WTC11 (cell line): ENCODE results near the gene COA8. TPM values are rescaled to one million over a fixed set of nuclear protein-coding genes. Genes with fewer than 3 reads are reported as not detected.

Experiments used
- ATAC-seq: fragments of 200-7000 bp; cut with Tn5 transposase; 2 replicates; pipeline ENCODE4 v1.10.0; 2021; ENCODE audit warnings: mild to moderate bottlenecking, moderate library complexity
- CTCF ChIA-PET: fragments of 300-600 bp; sonication (Branson Sonifier 250); formaldehyde crosslinking; loops from one replicate; lab custom pipeline; 2021; ENCODE audit warnings: antibody characterized with exemption; lab: Charles Lee
- POLR2A ChIA-PET: fragments of 350-600 bp; sonication (Branson Sonifier 250); formaldehyde crosslinking; loops from one replicate; lab custom pipeline; 2021; ENCODE audit warnings: antibody characterized with exemption; lab: Charles Lee
- DNase-seq: peaks from one replicate; pipeline ENCODE4 v3.0.0; 2021; ENCODE audit warnings: low spot score
- H3K27ac Mint-ChIP-seq: 2 replicates; pipeline ENCODE4 v1.8.0; 2021; ENCODE audit warnings: mixed read lengths
- H3K27me3 Mint-ChIP-seq: 2 replicates; pipeline ENCODE4 v1.8.0; 2021; ENCODE audit warnings: low read depth, mild to moderate bottlenecking, moderate library complexity, mixed read lengths
- H3K36me3 Mint-ChIP-seq: 2 replicates; pipeline ENCODE4 v1.8.0; 2021; ENCODE audit warnings: mixed read lengths
- H3K4me1 Mint-ChIP-seq: 2 replicates; pipeline ENCODE4 v1.8.0; 2022; ENCODE audit warnings: mixed read lengths
- H3K4me3 Mint-ChIP-seq: 2 replicates; pipeline ENCODE4 v1.8.0; 2021; ENCODE audit warnings: mild to moderate bottlenecking, moderate library complexity, mixed read lengths
- H3K9me3 Mint-ChIP-seq: 2 replicates; pipeline ENCODE4 v1.8.0; 2021; ENCODE audit warnings: mixed read lengths
- ELF4 ChIP-seq: sonication (generic); formaldehyde crosslinking; IDR thresholded peaks from 2 replicates; pipeline ENCODE4 v1.8.1; 2022; ENCODE audit warnings: low read depth, mild to moderate bottlenecking, moderate library complexity, missing genetic modification reagents
- EMX1 ChIP-seq: fragments of 250-450 bp; sonication (Bioruptor Pico); IDR thresholded peaks from 2 replicates; pipeline ENCODE4 v1.8.0; 2021; ENCODE audit warnings: mild to moderate bottlenecking
- ERG ChIP-seq: fragments of 250-450 bp; sonication (Bioruptor Pico); IDR thresholded peaks from 2 replicates; pipeline ENCODE4 v1.8.0; 2021; ENCODE audit warnings: mild to moderate bottlenecking
- ETV6 ChIP-seq: sonication (generic); formaldehyde crosslinking; IDR thresholded peaks from 2 replicates; pipeline ENCODE4 v1.8.1; 2022; ENCODE audit warnings: mild to moderate bottlenecking, missing genetic modification reagents
- FOXP4 ChIP-seq: sonication (generic); formaldehyde crosslinking; IDR thresholded peaks from 2 replicates; pipeline ENCODE4 v1.8.0; 2022; ENCODE audit warnings: mild to moderate bottlenecking, missing genetic modification reagents
- NFYB ChIP-seq: sonication (generic); formaldehyde crosslinking; conservative IDR thresholded peaks from 2 replicates; pipeline ENCODE4 v1.8.0; 2022; ENCODE audit warnings: low read depth, missing genetic modification reagents
- SMAD4 ChIP-seq: sonication (generic); formaldehyde crosslinking; IDR thresholded peaks from 2 replicates; pipeline ENCODE4 v1.8.0; 2022; ENCODE audit warnings: mild to moderate bottlenecking, missing genetic modification reagents
- TP53 ChIP-seq: sonication (generic); formaldehyde crosslinking; IDR thresholded peaks from 2 replicates; pipeline ENCODE4 v1.8.1; 2023; ENCODE audit warnings: mild to moderate bottlenecking, missing genetic modification reagents
- USF1 ChIP-seq: sonication (generic); formaldehyde crosslinking; IDR thresholded peaks from 2 replicates; pipeline ENCODE4 v1.8.0; 2022; ENCODE audit warnings: mild to moderate bottlenecking, missing genetic modification reagents
- ZBTB43 ChIP-seq: sonication (generic); formaldehyde crosslinking; IDR thresholded peaks from 2 replicates; pipeline ENCODE4 v1.8.1; 2023; ENCODE audit warnings: mild to moderate bottlenecking, missing genetic modification reagents
- ZNF121 ChIP-seq: sonication (generic); formaldehyde crosslinking; IDR thresholded peaks from 2 replicates; pipeline ENCODE4 v1.8.0; 2023; ENCODE audit warnings: missing genetic modification reagents
- ZNF263 ChIP-seq: sonication (generic); formaldehyde crosslinking; IDR thresholded peaks from 2 replicates; pipeline ENCODE4 v1.8.1; 2022; ENCODE audit warnings: low read depth, mild to moderate bottlenecking, moderate library complexity, missing genetic modification reagents
- ZNF396 ChIP-seq: fragments of 250-450 bp; sonication (Bioruptor Pico); IDR thresholded peaks from 2 replicates; pipeline ENCODE4 v1.8.0; 2021; ENCODE audit warnings: mild to moderate bottlenecking, moderate library complexity, borderline replicate concordance
- ZSCAN18 ChIP-seq: fragments of 250-450 bp; sonication (Bioruptor Pico); IDR thresholded peaks from 2 replicates; pipeline ENCODE4 v2.1.2; 2022; ENCODE audit warnings: mild to moderate bottlenecking, moderate library complexity
- total RNA-seq: library from RNA; stranded (reverse); gene quantifications from 3 replicates; pipeline ENCODE4 v1.2.3, GENCODE V29; 2021
- TF ChIP-seq, protein P1 (sequence below): fragments of 200-600 bp; IDR thresholded peaks from 2 replicates; pipeline ENCODE4 v1.8.0; 2022; ENCODE audit warnings: antibody characterized with exemption
- TF ChIP-seq, protein P2 (sequence below): sonication (generic); formaldehyde crosslinking; IDR thresholded peaks from 2 replicates; pipeline ENCODE4 v1.8.1; 2022; ENCODE audit warnings: missing genetic modification reagents, borderline replicate concordance
- TF ChIP-seq, protein P3 (sequence below): sonication (generic); formaldehyde crosslinking; conservative IDR thresholded peaks from 2 replicates; pipeline ENCODE4 v1.8.1; 2022; ENCODE audit warnings: mild to moderate bottlenecking, missing genetic modification reagents
- TF ChIP-seq, protein P4 (sequence below): sonication (generic); formaldehyde crosslinking; IDR thresholded peaks from 2 replicates; pipeline ENCODE4 v1.8.1; 2022; ENCODE audit warnings: low read depth, missing genetic modification reagents, borderline replicate concordance
- TF ChIP-seq, protein P5 (sequence below): sonication (generic); formaldehyde crosslinking; IDR thresholded peaks from 2 replicates; pipeline ENCODE4 v1.8.1; 2022; ENCODE audit warnings: mild to moderate bottlenecking, missing genetic modification reagents, moderate library complexity, borderline replicate concordance

COA8 gene
- total RNA-seq, 1 experiment from 2014 or later = 36.4 TPM

- TF ChIP-seq, protein P1, sequence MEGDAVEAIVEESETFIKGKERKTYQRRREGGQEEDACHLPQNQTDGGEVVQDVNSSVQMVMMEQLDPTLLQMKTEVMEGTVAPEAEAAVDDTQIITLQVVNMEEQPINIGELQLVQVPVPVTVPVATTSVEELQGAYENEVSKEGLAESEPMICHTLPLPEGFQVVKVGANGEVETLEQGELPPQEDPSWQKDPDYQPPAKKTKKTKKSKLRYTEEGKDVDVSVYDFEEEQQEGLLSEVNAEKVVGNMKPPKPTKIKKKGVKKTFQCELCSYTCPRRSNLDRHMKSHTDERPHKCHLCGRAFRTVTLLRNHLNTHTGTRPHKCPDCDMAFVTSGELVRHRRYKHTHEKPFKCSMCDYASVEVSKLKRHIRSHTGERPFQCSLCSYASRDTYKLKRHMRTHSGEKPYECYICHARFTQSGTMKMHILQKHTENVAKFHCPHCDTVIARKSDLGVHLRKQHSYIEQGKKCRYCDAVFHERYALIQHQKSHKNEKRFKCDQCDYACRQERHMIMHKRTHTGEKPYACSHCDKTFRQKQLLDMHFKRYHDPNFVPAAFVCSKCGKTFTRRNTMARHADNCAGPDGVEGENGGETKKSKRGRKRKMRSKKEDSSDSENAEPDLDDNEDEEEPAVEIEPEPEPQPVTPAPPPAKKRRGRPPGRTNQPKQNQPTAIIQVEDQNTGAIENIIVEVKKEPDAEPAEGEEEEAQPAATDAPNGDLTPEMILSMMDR = no peak
- TF ChIP-seq TP53 (CRISPR knock-in tag) (no peak), ZBTB43 (CRISPR knock-in tag) (no peak), ZNF121 (CRISPR knock-in tag) (no peak), ELF4 (CRISPR knock-in tag) (no peak)
- TF ChIP-seq, protein P2, sequence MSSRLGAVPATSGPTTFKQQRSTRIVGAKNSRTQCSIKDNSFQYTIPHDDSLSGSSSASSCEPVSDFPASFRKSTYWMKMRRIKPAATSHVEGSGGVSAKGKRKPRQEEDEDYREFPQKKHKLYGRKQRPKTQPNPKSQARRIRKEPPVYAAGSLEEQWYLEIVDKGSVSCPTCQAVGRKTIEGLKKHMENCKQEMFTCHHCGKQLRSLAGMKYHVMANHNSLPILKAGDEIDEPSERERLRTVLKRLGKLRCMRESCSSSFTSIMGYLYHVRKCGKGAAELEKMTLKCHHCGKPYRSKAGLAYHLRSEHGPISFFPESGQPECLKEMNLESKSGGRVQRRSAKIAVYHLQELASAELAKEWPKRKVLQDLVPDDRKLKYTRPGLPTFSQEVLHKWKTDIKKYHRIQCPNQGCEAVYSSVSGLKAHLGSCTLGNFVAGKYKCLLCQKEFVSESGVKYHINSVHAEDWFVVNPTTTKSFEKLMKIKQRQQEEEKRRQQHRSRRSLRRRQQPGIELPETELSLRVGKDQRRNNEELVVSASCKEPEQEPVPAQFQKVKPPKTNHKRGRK (CRISPR knock-in tag) = no peak
- TF ChIP-seq, protein P3, sequence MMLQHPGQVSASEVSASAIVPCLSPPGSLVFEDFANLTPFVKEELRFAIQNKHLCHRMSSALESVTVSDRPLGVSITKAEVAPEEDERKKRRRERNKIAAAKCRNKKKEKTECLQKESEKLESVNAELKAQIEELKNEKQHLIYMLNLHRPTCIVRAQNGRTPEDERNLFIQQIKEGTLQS (CRISPR knock-in tag) = no peak
These were observed 6.2 kb downstream of the COA8 start (continued) for GRCh38 chr14:103568952-103569351.

- ATAC-seq = no peak
- CTCF ChIA-PET = interaction anchor here (1.4 kb wide), 1 partner anchor 202 kb away, joined by 3 read pairs; no protein-coding TSS in a partner anchor
- DNase-seq = no peak
- Mint-ChIP-seq H3K9me3 (no peaks in the 10 kb centered on the region), H3K27ac (peak overlapping the region; percentile 34), H3K27me3 (no peaks in the 10 kb centered on the region), H3K4me3 (no peak overlapping the region), H3K36me3 (peaks cover 7% of the 10 kb centered on the region), H3K4me1 (peaks cover 14% of the 10 kb centered on the region)
- no peak for TF ChIP-seq ZSCAN18 (CRISPR knock-in tag)
- POLR2A ChIA-PET = no interaction called here
These were observed 6.6 kb downstream of the COA8 start for GRCh38 chr14:103569408-103569807.

DNA sequence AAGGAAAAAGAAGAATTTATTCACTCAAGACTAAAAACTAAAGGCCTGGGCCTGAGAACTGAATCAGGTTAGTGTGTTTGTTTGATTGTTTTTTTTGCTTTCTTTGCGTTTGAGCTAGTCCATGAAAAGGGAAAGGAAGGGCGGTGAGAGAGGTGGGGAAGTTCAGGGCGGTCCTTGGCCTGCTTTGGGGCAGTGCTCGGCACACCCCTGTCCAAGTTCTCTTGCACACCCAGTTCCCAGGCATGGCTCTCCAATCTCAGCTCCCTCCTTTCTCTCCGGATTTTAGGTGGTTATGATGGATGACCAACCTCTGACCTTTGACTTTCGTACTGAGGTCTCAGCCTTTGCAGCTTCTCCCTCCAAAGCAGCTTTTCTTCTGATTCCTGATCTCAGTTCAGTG lies 11.3 kb downstream of the COA8 start:
- Mint-ChIP-seq H3K27me3 (no peaks in the 10 kb centered on the region), H3K36me3 (peaks cover 21% of the 10 kb centered on the region), H3K4me3 (no peak overlapping the region), H3K4me1 (peaks cover 4% of the 10 kb centered on the region), H3K27ac (no peak overlapping the region), H3K9me3 (no peaks in the 10 kb centered on the region)
- no peak for DNase-seq
- no peak for ATAC-seq
- ChIA-PET POLR2A (no interaction called here), CTCF (no interaction called here)
- TF ChIP-seq, protein P4, sequence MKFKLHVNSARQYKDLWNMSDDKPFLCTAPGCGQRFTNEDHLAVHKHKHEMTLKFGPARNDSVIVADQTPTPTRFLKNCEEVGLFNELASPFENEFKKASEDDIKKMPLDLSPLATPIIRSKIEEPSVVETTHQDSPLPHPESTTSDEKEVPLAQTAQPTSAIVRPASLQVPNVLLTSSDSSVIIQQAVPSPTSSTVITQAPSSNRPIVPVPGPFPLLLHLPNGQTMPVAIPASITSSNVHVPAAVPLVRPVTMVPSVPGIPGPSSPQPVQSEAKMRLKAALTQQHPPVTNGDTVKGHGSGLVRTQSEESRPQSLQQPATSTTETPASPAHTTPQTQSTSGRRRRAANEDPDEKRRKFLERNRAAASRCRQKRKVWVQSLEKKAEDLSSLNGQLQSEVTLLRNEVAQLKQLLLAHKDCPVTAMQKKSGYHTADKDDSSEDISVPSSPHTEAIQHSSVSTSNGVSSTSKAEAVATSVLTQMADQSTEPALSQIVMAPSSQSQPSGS (CRISPR knock-in tag) = no peak
- TF ChIP-seq, protein P5, sequence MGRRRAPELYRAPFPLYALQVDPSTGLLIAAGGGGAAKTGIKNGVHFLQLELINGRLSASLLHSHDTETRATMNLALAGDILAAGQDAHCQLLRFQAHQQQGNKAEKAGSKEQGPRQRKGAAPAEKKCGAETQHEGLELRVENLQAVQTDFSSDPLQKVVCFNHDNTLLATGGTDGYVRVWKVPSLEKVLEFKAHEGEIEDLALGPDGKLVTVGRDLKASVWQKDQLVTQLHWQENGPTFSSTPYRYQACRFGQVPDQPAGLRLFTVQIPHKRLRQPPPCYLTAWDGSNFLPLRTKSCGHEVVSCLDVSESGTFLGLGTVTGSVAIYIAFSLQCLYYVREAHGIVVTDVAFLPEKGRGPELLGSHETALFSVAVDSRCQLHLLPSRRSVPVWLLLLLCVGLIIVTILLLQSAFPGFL (CRISPR knock-in tag) = no peak
- no peak for TF ChIP-seq FOXP4 (CRISPR knock-in tag)
- no peak for TF ChIP-seq EMX1 (CRISPR knock-in tag)
- no peak for TF ChIP-seq ETV6 (CRISPR knock-in tag)
- no peak for TF ChIP-seq ZNF263 (CRISPR knock-in tag)
- no peak for TF ChIP-seq ZNF396 (CRISPR knock-in tag)
- TF ChIP-seq USF1 (CRISPR knock-in tag) = no peak
- no peak for TF ChIP-seq ERG (CRISPR knock-in tag)
- no peak for TF ChIP-seq NFYB (CRISPR knock-in tag)
- TF ChIP-seq TP53 (CRISPR knock-in tag) = no peak
- TF ChIP-seq SMAD4 (CRISPR knock-in tag) = no peak
